K562 (cell line): ENCODE measurements around the gene ZDHHC1. TPM values are rescaled to one million over a fixed set of nuclear protein-coding genes. Genes with fewer than 3 reads are reported as not detected.
A peak's percentile ranks its signal among the peaks of the same experiment; 100 is the strongest.
"Not testable (repeated sequence)": the region's sequence is repeated elsewhere in the genome, so short reads cannot be mapped to it uniquely, and the experiment has no call there.

ENCODE experiments used
- ATAC-seq: fragments of 200-7000 bp; cut with Tn5 transposase; 3 replicates; pipeline ENCODE4 v1.9.1; 2020; ENCODE audit warnings: moderate library complexity
- BruUV-seq: library from RNA; stranded (reverse); fragments of 400-500 nt; replicated peaks from 2 replicates; lab custom pipeline; 2021; lab: Mats Ljungman, UMichigan
- CTCF ChIA-PET: fragments of 300-600 bp; formaldehyde crosslinking; extraction: SDS; loops from one replicate; lab custom pipeline; 2021; ENCODE audit warnings: low intra/inter-chr PET ratio; lab: Yijun Ruan, JAX
- POLR2A ChIA-PET: fragments of 300-600, 350-650 bp; sonication (Branson Sonifier 250); formaldehyde crosslinking; extraction: SDS; loops from one replicate; lab custom pipeline; 2021; ENCODE audit warnings: antibody characterized with exemption, inconsistent platforms; lab: Yijun Ruan, JAX
- DNase-seq, 4 experiments: peaks; one replicate each; pipeline versions ENCODE4 v3.0.0 to v3.0.0-alpha.2; 2011 to 2018; ENCODE audit warnings: low spot score in 3 of 4, mixed read lengths in 3 of 4; ENCODE audit errors: extremely low read depth in 1 of 4
- FAIRE-seq: peaks from 2 replicates; lab custom pipeline; 2011; peaks lifted over from hg19 to GRCh38; lab: Jason Lieb, UNC
- H2AFZ ChIP-seq: 2 replicates; pipeline ENCODE4 v1.6.0; 2011; ENCODE audit warnings: low read depth, low read length, control low read depth, inconsistent platforms
- H3K27ac ChIP-seq: fragments of 200-600 bp; 3 replicates; pipeline ENCODE4 v1.8.0; 2011; ENCODE audit warnings: low read depth, mild to moderate bottlenecking, control low read depth, inconsistent platforms, low read length, moderate library complexity, mixed read lengths; ENCODE audit errors: extremely low read depth
- H3K27me3 ChIP-seq, 2 experiments: fragments of 300-600 bp in 1 of 2; 2 replicates in 1 of 2; 3 replicates in 1 of 2; pipeline versions ENCODE4 v1.6.0 to v1.8.0; 2011; ENCODE audit warnings: inconsistent platforms in 2 of 2, low read length in 2 of 2, mild to moderate bottlenecking in 1 of 2, mixed read lengths in 1 of 2, moderate library complexity in 1 of 2; ENCODE audit not compliant: control insufficient read depth in 2 of 2, insufficient read depth in 2 of 2
- H3K36me3 ChIP-seq: fragments of 300-600 bp; 3 replicates; pipeline ENCODE4 v1.8.0; 2011; ENCODE audit warnings: mild to moderate bottlenecking, low read length, inconsistent platforms; ENCODE audit not compliant: control insufficient read depth, insufficient read depth
- H3K4me1 ChIP-seq, 2 experiments: fragments of 200-600 bp in 1 of 2; replicated peaks in 1 of 2; 2 replicates in 1 of 2; 3 replicates in 1 of 2; pipeline versions ENCODE4 v1.5.1 to v1.8.0; 2011; ENCODE audit warnings: inconsistent platforms in 2 of 2, low read length in 2 of 2, mild to moderate bottlenecking in 1 of 2, mixed read lengths in 1 of 2, moderate library complexity in 1 of 2; ENCODE audit not compliant: control insufficient read depth in 2 of 2, insufficient read depth in 2 of 2
- H3K4me2 ChIP-seq: 2 replicates; pipeline ENCODE4 v1.6.1; 2011; ENCODE audit warnings: low read length, control low read depth, inconsistent platforms, mixed read lengths; ENCODE audit not compliant: insufficient read depth
- H3K4me3 ChIP-seq: fragments of 200-600 bp; sonication (generic), shearing (Covaris generic); 2 replicates; pipeline ENCODE4 v1.5.1; 2016; ENCODE audit warnings: control low read depth, inconsistent platforms
- H3K79me2 ChIP-seq: fragments of 200-600 bp; 3 replicates; pipeline ENCODE4 v1.8.0; 2011; ENCODE audit warnings: low read length, inconsistent platforms; ENCODE audit not compliant: control insufficient read depth, insufficient read depth
- H3K9ac ChIP-seq, 2 experiments: 2 replicates each; pipeline versions ENCODE4 v1.6.0 to v1.6.1; 2011; ENCODE audit warnings: low read depth in 2 of 2, low read length in 2 of 2, control low read depth in 1 of 2, inconsistent platforms in 1 of 2, mild to moderate bottlenecking in 1 of 2, mixed read lengths in 1 of 2; ENCODE audit not compliant: insufficient read depth in 1 of 2
- H3K9me1 ChIP-seq: one replicate; pipeline ENCODE4 v1.6.0; 2011; ENCODE audit warnings: inconsistent platforms, mild to moderate bottlenecking, low read length, moderate library complexity; ENCODE audit not compliant: control insufficient read depth, insufficient read depth
- H3K9me3 ChIP-seq: replicated peaks from 2 replicates; pipeline ENCODE4 v1.5.1; 2011; ENCODE audit warnings: low read depth, low read length, inconsistent platforms; ENCODE audit not compliant: control insufficient read depth, insufficient read depth
- H4K20me1 ChIP-seq: replicated peaks from 2 replicates; pipeline ENCODE4 v1.6.1; 2011; ENCODE audit warnings: low read length, inconsistent platforms, mixed read lengths; ENCODE audit not compliant: control insufficient read depth, insufficient read depth
- CBFA2T3 ChIP-seq: fragments of 450-650 bp; IDR thresholded peaks from 2 replicates; pipeline ENCODE4 v1.6.1; 2017
- KDM1A ChIP-seq, 2 experiments: fragments of 450-650 bp; IDR thresholded peaks; 2 replicates each; pipeline ENCODE4 v1.6.1; 2016; ENCODE audit warnings: mild to moderate bottlenecking in 2 of 2
- PBX2 ChIP-seq, 2 experiments: IDR thresholded peaks in 1 of 2; conservative IDR thresholded peaks in 1 of 2; 2 replicates each; pipeline ENCODE4 v1.6.1; 2016; ENCODE audit warnings: low read depth in 2 of 2, mild to moderate bottlenecking in 1 of 2, missing compliant biosample characterization in 1 of 2, missing genetic modification characterization in 1 of 2, moderate library complexity in 1 of 2
- RCOR1 ChIP-seq, 2 experiments: IDR thresholded peaks; 2 replicates each; pipeline ENCODE4 v1.6.1; 2012; ENCODE audit warnings: low read depth in 2 of 2, low read length in 2 of 2, borderline replicate concordance in 1 of 2, improper control_type of control experiment in 1 of 2
- SIN3B ChIP-seq: fragments of 450-650 bp; IDR thresholded peaks from 2 replicates; pipeline ENCODE4 v1.6.1; 2017; ENCODE audit warnings: low read depth, mild to moderate bottlenecking, moderate library complexity
- XRCC5 ChIP-seq: fragments of 200-400 bp; formaldehyde crosslinking; IDR thresholded peaks from 2 replicates; pipeline ENCODE4 v1.6.1; 2017; ENCODE audit warnings: low read depth, mild to moderate bottlenecking, low read length
- ZFP91 ChIP-seq: sonication (generic); formaldehyde crosslinking; IDR thresholded peaks from 2 replicates; pipeline ENCODE4 v1.8.0; 2022; ENCODE audit warnings: mild to moderate bottlenecking, missing genetic modification reagents
- ZNF212 ChIP-seq: fragments of 450-650 bp; formaldehyde crosslinking; IDR thresholded peaks from 2 replicates; pipeline ENCODE4 v1.4.0; 2020; ENCODE audit warnings: mild to moderate bottlenecking
- ZNF384 ChIP-seq: IDR thresholded peaks from 2 replicates; pipeline ENCODE4 v1.6.1; 2012; ENCODE audit warnings: low read depth, low read length, improper control_type of control experiment
- ZNF586 ChIP-seq: fragments of 450-650 bp; formaldehyde crosslinking; conservative IDR thresholded peaks from 2 replicates; pipeline ENCODE4 v1.4.0; 2020; ENCODE audit warnings: mild to moderate bottlenecking, moderate library complexity
- ZNF668 ChIP-seq: fragments of 250-450 bp; sonication (Bioruptor Pico); IDR thresholded peaks from 2 replicates; pipeline ENCODE4 v1.8.0; 2022; ENCODE audit warnings: mild to moderate bottlenecking, inconsistent platforms
- ZNF79 ChIP-seq: fragments of 250-450 bp; sonication (Bioruptor Pico); IDR thresholded peaks from 2 replicates; pipeline ENCODE4 v1.4.0; 2020; ENCODE audit warnings: low read depth, mild to moderate bottlenecking, moderate library complexity
- WGBS: fragments of 100-300 bp; shearing (Covaris generic); methylation state at CpG from one replicate; pipeline ENCODE4 v1.1.6; 2016; ENCODE audit warnings: low coverage, mixed read lengths; ENCODE audit not compliant: insufficient coverage; ENCODE audit errors: missing lambda C conversion rate; 5-methylcytosine and 5-hydroxymethylcytosine counted together
- in situ Hi-C: fragments of 300-500 bp; cut with MboI; formaldehyde crosslinking; loops from 4 replicates; pipeline ENCODE4 v1.15.0; 2018; ENCODE audit warnings: inconsistent platforms, mixed read lengths
- intact Hi-C: fragments of 100-400 bp; cut with micrococcal nuclease; formaldehyde crosslinking; loops from 2 replicates; pipeline ENCODE4 v1.14.2; 2022
- polyA plus RNA-seq, 8 experiments: library from polyadenylated mRNA; depleted of rRNA in 4 of 8; stranded (reverse) in 5 of 8; unstranded in 3 of 8; fragments of >200 nt; fragmentation: Nextera tagmentation in 2 of 8; fragmentation: Illumina TruSeq in 1 of 8; extraction: Ambion mirVana in 2 of 8; extraction: Trizol in 1 of 8; gene quantifications; 2 replicates each; pipeline versions ENCODE4 v1.2.1 to v1.2.3, GENCODE V29; 2011 to 2014; ENCODE audit warnings: inconsistent platforms in 1 of 8, missing spikeins in 1 of 8
- total RNA-seq, 7 experiments: library from RNA; depleted of rRNA in 6 of 7; stranded (reverse); fragments of >200 nt in 6 of 7; fragmentation: Illumina TruSeq in 2 of 7; extraction: Trizol in 2 of 7; gene quantifications; 2 replicates each; pipeline versions ENCODE4 v1.2.1 to v1.2.3, GENCODE V29; 2011 to 2021; ENCODE audit warnings: low replicate concordance in 1 of 7

The ZDHHC1 gene
- total and polyA plus RNA-seq, 9 of the 15 experiments (the other 6 are each of a cell fraction or from before 2014, with no cell fraction given), result 0.06 to 0.77 (median 0.25) TPM; not detected in 4

- TF ChIP-seq SIN3B (no peak), ZNF384 (no peak), RCOR1 (IDR thresholded peaks at IDR 0.05; ENCODE audit: borderline replicate concordance in 1 of 2, low read depth in 2 of 2, low read length in 2 of 2) (peak in 1 of 2 experiments; percentile 59; a peak in 1 of 4 replicates), ZNF79 (CRISPR knock-in tag) (0 out of 2 replicates have a peak, but pooled peaks have one; percentile 49), PBX2 (CRISPR knock-in tag; IDR thresholded peaks at IDR 0.05; ENCODE audit: low read depth) (no peak), PBX2 (tag; conservative IDR thresholded peaks at IDR 0.05; ENCODE audit: low read depth) (peak; percentile 84), XRCC5 (no peak), ZNF586 (CRISPR knock-in tag) (no peak), ZNF212 (CRISPR knock-in tag) (no peak), ZFP91 (CRISPR knock-in tag) (no peak), CBFA2T3 (0 out of 2 replicates have a peak, but pooled peaks have one; percentile 21), KDM1A (IDR thresholded peaks at IDR 0.05) (peak; percentile 63 to 65), ZNF668 (CRISPR knock-in tag) (no peak)
- TF ChIP-seq, all 486 proteins: peak for 7
Observed at GRCh38 chr16:67356396-67356795, 59.9 kb downstream of the ZDHHC1 start (continued).

GRCh38 chr16:67352463-67352862, 63.8 kb downstream of the ZDHHC1 start:
- H3K9me1 ChIP-seq, ATAC-seq, H3K27ac ChIP-seq, H3K4me2 ChIP-seq, H3K4me3 ChIP-seq, H3K9me3 ChIP-seq, H3K4me1 ChIP-seq, intact Hi-C loops, H4K20me1 ChIP-seq, H3K9ac ChIP-seq, DNase-seq, CTCF ChIA-PET, FAIRE-seq, H3K79me2 ChIP-seq, in situ Hi-C loops, H3K36me3 ChIP-seq, BruUV-seq, H2AFZ ChIP-seq: not testable (repeated sequence)
- POLR2A ChIA-PET, result interaction anchor here (1.7 kb wide), 1 partner anchor 29 kb away, joined by 7 read pairs; no protein-coding TSS in a partner anchor
- WGBS, result 7% methylated on average over 3 of the region's 3 CpGs
- H3K27me3 ChIP-seq, result peaks cover 18 to 24% of the 10 kb centered on the region in 2 experiments
